Suprapubic skin (tissue), 4 donors: Measurements from ENCODE around the gene MAPRE2. TPM values are rescaled to one million over a fixed set of nuclear protein-coding genes. Genes with fewer than 3 reads are reported as not detected.

Source experiments
- DNase-seq, 2 donors: peaks; one replicate each; pipeline ENCODE4 v3.0.0-alpha.2; 2019; ENCODE audit warnings: low spot score in 2 of 2
- H3K27ac ChIP-seq: fragments of 200-600 bp; sonication (generic); one replicate; pipeline ENCODE4 v1.5.1; 2019
- H3K27me3 ChIP-seq: fragments of 200-600 bp; sonication (generic); one replicate; pipeline ENCODE4 v1.5.1; 2019
- H3K36me3 ChIP-seq: fragments of 200-600 bp; sonication (generic); one replicate; pipeline ENCODE4 v1.5.1; 2019
- H3K4me1 ChIP-seq: fragments of 200-600 bp; sonication (generic); one replicate; pipeline ENCODE4 v1.5.1; 2019
- H3K4me3 ChIP-seq: fragments of 200-600 bp; sonication (generic); one replicate; pipeline ENCODE4 v1.5.1; 2019; ENCODE audit warnings: mild to moderate bottlenecking
- H3K9me3 ChIP-seq: fragments of 200-600 bp; sonication (generic); one replicate; pipeline ENCODE4 v1.5.1; 2019
- CTCF ChIP-seq, 2 donors: fragments of 200-600 bp in 1 of 2; fragments of 450-650 bp in 1 of 2; sonication (generic) in 1 of 2; IDR thresholded peaks; one replicate each; pipeline ENCODE4 v1.5.1; 2016 to 2019; ENCODE audit warnings: antibody characterized with exemption in 2 of 2, mild to moderate bottlenecking in 1 of 2, moderate library complexity in 1 of 2
- EP300 ChIP-seq: sonication (generic); formaldehyde crosslinking; IDR thresholded peaks from one replicate; pipeline ENCODE4 v1.6.1; 2017; ENCODE audit warnings: antibody characterized with exemption
- POLR2A ChIP-seq, 2 donors: fragments of 450-650 bp; IDR thresholded peaks; one replicate each; pipeline ENCODE4 v1.6.1; 2017; ENCODE audit warnings: antibody characterized with exemption in 2 of 2, mild to moderate bottlenecking in 2 of 2, moderate library complexity in 2 of 2
- POLR2AphosphoS5 ChIP-seq, 3 donors: sonication (generic); formaldehyde crosslinking; IDR thresholded peaks; one replicate each; pipeline ENCODE4 v1.6.1; 2017; ENCODE audit warnings: antibody characterized with exemption in 3 of 3
- WGBS: methylation state at CpG from one replicate; pipeline ENCODE4 v1.1.5; 2018; 5-methylcytosine and 5-hydroxymethylcytosine counted together
- total RNA-seq, 4 donors: library from RNA; depleted of rRNA; stranded (reverse); fragments of >200 nt; gene quantifications; one replicate each; pipeline ENCODE4 v1.1.0, GENCODE V29; 2016

The MAPRE2 gene
- total RNA-seq, 4 donors from 2014 or later: 29.9 to 51.2 (median 37.2) TPM

DNA sequence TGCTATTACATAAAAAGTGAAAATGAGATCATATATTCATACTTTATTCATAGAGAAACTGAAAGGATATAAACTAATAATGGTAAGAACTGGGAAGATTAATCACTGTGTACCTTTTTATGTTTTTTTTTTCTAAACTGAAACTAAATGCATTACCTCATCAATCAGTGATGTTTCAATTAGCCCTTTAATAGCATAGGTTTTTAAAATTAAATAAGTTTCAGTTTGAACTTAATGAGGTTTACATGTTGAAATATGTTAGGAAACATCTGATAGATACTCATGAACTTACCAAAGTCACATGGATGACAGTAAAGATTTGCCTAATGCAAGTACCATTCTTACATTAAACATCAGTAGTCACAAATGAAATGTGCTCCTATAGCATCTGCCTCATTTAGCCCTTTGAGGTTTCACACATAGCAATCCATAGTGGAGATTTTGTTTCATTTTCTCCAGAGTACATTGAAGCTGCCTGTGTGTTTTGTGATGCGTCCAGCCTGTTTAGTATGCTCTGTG lies 8.9 kb downstream of the MAPRE2 start:
- no peak for DNase-seq
- H3K27me3 ChIP-seq: no peaks in the 10 kb centered on the region
- H3K9me3 ChIP-seq: no peaks in the 10 kb centered on the region
- H3K27ac ChIP-seq: no peak overlapping the region
- peak overlapping the region; percentile 2 for H3K4me3 ChIP-seq
- 100% methylated on average over 1 of the region's 1 CpG for WGBS
- TF ChIP-seq POLR2AphosphoS5 (IDR thresholded peaks at IDR 0.05): no peak
- TF ChIP-seq POLR2A (IDR thresholded peaks at IDR 0.05): no peak
- TF ChIP-seq EP300: no peak
- no peak for TF ChIP-seq CTCF (IDR thresholded peaks at IDR 0.05)
- H3K4me1 ChIP-seq: peaks cover 27% of the 10 kb centered on the region
- no peaks in the 10 kb centered on the region for H3K36me3 ChIP-seq

- 64% methylated on average over 2 of the region's 2 CpGs for WGBS
- no peak overlapping the region for H3K27ac ChIP-seq
- no peaks in the 10 kb centered on the region for H3K27me3 ChIP-seq
- H3K4me3 ChIP-seq: no peak overlapping the region
- no peaks in the 10 kb centered on the region for H3K36me3 ChIP-seq
- H3K9me3 ChIP-seq: no peaks in the 10 kb centered on the region
- DNase-seq: no peak
- peaks cover 25% of the 10 kb centered on the region for H3K4me1 ChIP-seq
- TF ChIP-seq EP300 (no peak), POLR2AphosphoS5 (IDR thresholded peaks at IDR 0.05) (no peak), POLR2A (IDR thresholded peaks at IDR 0.05) (no peak), CTCF (IDR thresholded peaks at IDR 0.05) (no peak)
Observed at GRCh38 chr18:35050705-35051195, 9.5 kb downstream of the MAPRE2 start.

DNA sequence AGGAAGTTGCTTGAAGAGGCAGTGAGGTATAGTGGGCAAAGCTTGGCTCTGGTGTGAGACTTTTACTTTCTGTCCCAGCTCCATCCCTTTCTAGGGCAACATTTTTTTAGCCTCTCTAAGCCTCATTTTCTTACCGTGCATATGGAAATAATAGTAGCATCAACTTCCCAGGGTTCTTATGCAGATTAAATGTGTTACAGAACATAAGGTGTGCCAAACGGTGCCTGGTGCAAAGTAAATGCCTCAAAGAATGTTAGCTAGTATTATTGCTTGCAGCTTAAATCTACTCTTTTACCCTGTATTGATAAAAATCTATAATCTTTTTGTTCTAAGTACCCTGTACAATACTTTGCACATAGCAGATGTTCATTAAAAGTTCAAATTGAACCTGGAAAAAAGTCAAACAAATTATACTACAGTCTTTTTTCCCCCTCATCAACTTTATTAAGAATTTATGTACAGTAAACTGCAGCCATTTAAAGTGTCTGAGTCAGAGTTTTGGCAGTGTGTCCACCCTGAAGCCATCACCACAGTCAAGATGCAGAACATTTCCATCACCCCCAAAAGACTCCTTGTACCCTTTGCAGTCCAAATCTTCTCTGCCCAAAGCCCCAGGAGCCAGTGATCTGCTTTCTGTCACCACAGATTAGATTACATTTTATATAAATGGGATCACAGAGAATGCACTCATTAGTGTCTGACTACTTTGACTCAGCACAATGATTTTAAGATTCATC lies 10.6 kb downstream of the MAPRE2 start:
- H3K27ac ChIP-seq: no peak overlapping the region
- 65% methylated on average over 2 of the region's 2 CpGs for WGBS
- H3K36me3 ChIP-seq: no peaks in the 10 kb centered on the region
- no peak overlapping the region for H3K4me3 ChIP-seq
- no peaks in the 10 kb centered on the region for H3K9me3 ChIP-seq
- peaks cover 20% of the 10 kb centered on the region for H3K4me1 ChIP-seq
- TF ChIP-seq POLR2A (IDR thresholded peaks at IDR 0.05) (no peak), EP300 (no peak), CTCF (IDR thresholded peaks at IDR 0.05) (no peak)
- H3K27me3 ChIP-seq: no peaks in the 10 kb centered on the region
- no peak for DNase-seq

DNA sequence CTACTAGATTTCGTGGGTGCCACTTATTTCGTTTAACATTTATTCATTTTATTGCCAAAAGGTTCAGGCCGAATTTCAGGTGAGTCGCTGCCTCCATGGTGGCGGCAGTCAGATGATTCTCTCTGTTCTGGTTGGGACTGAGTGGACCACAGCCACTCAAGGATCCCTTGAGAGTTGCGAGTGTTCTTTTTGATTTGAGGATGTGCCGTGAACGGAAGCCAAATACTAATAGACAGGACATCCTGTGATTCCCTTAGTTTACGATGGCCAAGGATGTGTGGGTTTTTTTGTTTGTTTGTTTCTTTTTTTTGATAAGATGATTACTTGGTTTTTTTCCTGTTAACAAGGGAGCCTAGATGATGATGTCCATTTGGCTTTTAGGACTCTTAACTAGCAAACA lies 13.2 kb downstream of the MAPRE2 start:
- Histone ChIP-seq H3K9me3 (no peaks in the 10 kb centered on the region), H3K4me1 (peaks cover 18% of the 10 kb centered on the region), H3K4me3 (no peak overlapping the region), H3K27me3 (no peaks in the 10 kb centered on the region), H3K27ac (no peak overlapping the region), H3K36me3 (no peaks in the 10 kb centered on the region)
- no peak for TF ChIP-seq CTCF (IDR thresholded peaks at IDR 0.05)
- no peak for TF ChIP-seq POLR2AphosphoS5 (IDR thresholded peaks at IDR 0.05)
- TF ChIP-seq POLR2A (IDR thresholded peaks at IDR 0.05): no peak
- no peak for TF ChIP-seq EP300
- DNase-seq: no peak
- WGBS: 85% methylated on average over 9 of the region's 9 CpGs

GRCh38 chr18:35055105-35055504 lies 13.9 kb downstream of the MAPRE2 start:
- Histone ChIP-seq H3K27ac (no peak overlapping the region), H3K36me3 (no peaks in the 10 kb centered on the region), H3K9me3 (no peaks in the 10 kb centered on the region), H3K4me1 (peaks cover 17% of the 10 kb centered on the region), H3K4me3 (no peak overlapping the region), H3K27me3 (no peaks in the 10 kb centered on the region)
- 93% methylated on average over 7 of the region's 7 CpGs for WGBS
- DNase-seq: no peak
- TF ChIP-seq POLR2A (IDR thresholded peaks at IDR 0.05) (no peak), POLR2AphosphoS5 (IDR thresholded peaks at IDR 0.05) (no peak), CTCF (IDR thresholded peaks at IDR 0.05) (no peak), EP300 (no peak)
